GM12872 (cell line): ENCODE measurements around the gene TEC.

ENCODE experiments used
- TF ChIP-seq, protein P1 (sequence below): IDR thresholded peaks from 3 replicates; pipeline ENCODE4 v1.5.1; 2011; ENCODE audit warnings: low read depth, mild to moderate bottlenecking, low read length, moderate library complexity; ENCODE audit not compliant: insufficient read depth

Gene TEC

DNA sequence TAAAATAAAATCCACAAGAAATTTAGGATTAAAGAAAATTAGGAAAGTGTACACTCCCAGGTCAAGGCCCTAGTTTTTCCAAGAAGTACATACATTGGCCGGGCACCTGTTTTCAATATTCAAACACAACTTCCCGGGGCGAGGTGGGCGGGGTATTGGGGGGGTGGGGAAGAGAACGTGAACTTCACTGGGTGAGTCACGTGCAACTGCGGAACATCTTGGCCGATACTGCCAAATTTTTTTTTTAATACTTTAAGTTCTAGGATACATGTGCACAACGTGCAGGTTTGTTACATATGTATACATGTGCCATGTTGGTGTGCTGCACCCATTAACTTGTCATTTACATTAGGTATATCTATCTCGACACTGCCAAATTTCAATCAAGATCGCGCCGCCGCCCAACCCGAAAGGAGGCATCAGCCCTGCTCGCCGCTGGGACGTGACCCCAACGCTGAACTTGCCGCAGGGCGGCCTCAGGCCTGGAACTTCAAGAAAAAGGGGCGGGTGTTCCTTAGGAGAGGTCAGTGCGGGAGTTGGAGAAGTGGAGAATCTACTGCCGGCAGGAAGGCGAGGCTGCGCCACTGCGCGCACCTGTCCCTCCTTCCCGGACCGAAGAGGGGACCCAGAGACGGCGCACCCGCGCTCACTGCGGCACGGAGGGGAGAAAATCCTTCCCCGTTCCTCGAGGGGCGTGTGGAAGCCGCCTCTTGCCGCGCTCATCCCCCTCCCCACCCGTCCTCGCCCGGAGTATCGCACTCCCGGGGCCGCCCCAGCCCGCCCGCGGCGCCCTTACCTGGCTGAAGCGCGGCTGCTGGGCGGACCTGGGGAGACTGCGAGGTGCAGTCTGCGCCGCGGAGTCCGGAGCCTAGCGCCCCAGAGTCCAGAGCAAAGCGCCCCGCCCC lies at the start of gene TEC:
TSS of gene TEC (minus strand) at position 883 of the 905 bp plus-strand sequence. CDS start 41,224 bp downstream, outside the sequence.
- TF ChIP-seq, protein P1, sequence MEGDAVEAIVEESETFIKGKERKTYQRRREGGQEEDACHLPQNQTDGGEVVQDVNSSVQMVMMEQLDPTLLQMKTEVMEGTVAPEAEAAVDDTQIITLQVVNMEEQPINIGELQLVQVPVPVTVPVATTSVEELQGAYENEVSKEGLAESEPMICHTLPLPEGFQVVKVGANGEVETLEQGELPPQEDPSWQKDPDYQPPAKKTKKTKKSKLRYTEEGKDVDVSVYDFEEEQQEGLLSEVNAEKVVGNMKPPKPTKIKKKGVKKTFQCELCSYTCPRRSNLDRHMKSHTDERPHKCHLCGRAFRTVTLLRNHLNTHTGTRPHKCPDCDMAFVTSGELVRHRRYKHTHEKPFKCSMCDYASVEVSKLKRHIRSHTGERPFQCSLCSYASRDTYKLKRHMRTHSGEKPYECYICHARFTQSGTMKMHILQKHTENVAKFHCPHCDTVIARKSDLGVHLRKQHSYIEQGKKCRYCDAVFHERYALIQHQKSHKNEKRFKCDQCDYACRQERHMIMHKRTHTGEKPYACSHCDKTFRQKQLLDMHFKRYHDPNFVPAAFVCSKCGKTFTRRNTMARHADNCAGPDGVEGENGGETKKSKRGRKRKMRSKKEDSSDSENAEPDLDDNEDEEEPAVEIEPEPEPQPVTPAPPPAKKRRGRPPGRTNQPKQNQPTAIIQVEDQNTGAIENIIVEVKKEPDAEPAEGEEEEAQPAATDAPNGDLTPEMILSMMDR, result no peak

DNA sequence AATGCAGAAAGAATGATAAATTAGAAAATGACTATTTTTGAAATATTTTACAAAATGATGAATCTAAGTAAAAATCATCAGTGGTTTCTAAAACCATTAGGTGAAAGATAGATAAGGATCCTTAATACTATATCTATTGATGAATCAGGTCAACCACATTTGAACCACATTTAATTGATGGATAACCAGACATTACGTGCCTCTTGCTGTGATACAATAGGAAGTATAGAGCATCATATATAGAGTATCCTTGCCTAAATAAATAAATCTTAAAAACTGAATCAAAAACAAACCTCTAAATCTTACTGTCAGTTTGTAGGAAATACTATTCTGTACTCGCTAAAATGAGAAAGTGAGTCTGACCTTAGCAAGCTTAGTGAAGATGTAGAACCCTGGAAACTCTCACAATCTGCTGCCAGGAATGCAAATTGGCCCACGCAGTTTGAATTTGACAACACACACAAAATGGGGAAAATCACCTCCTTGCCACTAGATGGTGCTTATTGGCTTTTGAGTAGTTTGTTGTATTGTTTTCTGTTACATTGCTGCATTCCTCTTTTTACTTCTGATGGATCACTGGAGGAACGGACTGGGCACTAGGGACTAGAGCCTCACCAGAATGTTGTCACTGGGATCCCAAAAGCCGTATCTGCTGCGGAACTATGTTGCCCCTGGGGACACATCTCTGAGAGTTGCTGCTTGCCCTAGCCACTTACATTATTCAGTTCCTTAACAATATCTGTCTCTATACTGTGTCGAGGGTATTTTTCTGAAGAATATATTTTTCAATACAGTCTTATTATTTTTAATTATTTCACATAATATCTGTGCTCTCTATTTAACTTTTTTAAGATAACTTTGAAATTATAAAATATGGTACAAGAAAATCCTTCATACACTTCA lies 46.3 kb upstream of the TEC start:
- TF ChIP-seq, protein P1, result peak; percentile 75

DNA sequence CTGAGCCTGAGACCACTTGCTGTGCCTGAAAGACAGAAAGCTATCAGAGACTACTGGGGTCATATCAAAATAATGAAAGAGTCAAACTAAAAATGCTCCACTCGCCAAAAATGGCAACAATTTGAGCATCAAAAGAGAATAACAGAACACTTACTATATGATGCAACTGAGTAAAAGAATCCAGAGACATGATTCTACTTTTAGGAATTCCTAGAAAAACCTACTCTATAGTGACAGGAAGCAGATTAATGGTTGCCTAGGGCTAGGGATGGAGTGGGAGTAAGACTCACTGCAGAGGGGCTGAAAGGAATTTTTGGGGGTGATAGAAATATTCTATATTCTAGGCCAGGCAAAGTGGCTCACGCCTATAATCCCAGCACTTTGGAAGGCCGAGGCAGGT lies 42.3 kb upstream of the TEC start:
- TF ChIP-seq, protein P1, result no peak

DNA sequence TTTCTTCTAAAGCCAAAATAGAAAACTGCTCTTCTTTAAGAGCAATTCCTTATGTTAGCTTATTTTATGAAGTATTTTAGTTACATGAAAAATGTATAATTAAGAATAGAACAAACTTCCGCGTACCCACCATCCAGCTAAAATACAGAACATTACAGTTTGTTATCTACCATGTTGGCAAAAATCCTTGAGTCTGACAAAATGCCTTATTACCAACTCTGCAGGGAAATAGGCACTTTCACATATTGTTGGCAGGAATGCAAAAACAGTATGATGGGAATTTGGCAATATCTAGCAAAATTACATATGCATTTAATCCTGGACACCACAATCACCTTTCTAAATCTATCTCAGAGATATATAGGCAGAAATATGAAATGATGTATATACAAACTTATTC lies 39.3 kb upstream of the TEC start:
- TF ChIP-seq, protein P1, result no peak

DNA sequence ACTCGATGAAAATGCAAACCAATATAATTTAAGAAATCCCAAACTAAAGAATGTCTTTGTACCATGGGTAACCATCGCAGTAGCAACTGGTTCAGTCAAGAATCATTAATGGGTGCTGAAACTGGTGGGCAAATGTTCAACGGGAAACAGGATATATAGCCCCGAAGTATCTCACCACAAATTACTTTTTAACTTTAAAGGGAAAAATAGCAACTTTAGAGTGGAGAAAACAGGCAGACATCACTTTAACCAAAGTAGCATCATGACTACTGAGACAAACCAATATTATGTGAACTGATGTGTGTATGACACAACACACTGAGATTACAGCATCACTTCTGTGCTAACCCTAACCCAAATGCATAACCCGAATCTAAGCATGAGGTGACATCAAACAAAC lies 37.9 kb upstream of the TEC start:
- TF ChIP-seq, protein P1, result no peak

DNA sequence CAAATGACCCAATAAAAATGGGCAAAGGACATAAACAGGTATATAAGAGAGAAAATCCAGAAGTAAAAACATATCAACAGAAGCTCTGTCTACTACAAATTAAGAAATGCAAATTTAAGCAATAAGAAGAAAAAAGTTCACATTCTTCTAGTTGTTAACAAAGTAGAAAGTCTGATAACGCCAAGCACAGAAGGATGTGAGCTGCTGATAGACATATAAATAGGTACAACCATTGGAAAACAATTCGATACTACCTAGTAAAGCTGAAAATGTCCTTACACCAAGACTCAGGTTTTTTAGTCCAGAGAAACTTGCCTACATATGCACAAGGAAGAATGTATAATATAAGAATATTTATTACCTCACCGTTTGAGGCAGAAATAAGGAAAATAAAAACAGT lies 35.9 kb upstream of the TEC start:
- TF ChIP-seq, protein P1, result no peak

DNA sequence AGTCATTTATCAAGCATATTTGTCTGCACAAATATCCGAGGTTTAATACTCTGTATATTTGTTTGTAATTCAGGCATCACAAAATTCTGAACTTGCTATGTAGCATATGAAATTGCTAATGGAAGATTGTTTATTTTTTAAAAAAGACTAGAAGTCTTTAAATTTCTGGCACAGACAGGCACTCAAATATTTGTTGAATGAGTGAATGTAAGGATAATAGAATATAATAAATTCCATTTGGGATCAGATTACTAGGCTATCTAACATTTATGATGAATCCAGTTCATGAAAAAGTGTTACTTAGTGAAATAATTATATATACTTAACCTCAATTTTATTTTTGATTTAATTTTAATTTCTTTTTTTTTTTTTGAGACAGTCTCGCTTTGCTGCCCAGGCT lies 30.4 kb upstream of the TEC start:
- TF ChIP-seq, protein P1, result no peak
